Left forelimb (tissue), 1 donor: ENCODE results near the gene SLC7A8.
"Not testable (repeated sequence)": the region's sequence is repeated elsewhere in the genome, so short reads cannot be mapped to it uniquely, and the experiment has no call there.

Experiments
- DNase-seq: peaks from one replicate; pipeline ENCODE4 v3.0.0-alpha.2; 2018; ENCODE audit warnings: low spot score

Gene SLC7A8

GRCh38 chr14:23113431-23114119, 69.9 kb downstream of the SLC7A8 start:
- DNase-seq, result no peak

DNA sequence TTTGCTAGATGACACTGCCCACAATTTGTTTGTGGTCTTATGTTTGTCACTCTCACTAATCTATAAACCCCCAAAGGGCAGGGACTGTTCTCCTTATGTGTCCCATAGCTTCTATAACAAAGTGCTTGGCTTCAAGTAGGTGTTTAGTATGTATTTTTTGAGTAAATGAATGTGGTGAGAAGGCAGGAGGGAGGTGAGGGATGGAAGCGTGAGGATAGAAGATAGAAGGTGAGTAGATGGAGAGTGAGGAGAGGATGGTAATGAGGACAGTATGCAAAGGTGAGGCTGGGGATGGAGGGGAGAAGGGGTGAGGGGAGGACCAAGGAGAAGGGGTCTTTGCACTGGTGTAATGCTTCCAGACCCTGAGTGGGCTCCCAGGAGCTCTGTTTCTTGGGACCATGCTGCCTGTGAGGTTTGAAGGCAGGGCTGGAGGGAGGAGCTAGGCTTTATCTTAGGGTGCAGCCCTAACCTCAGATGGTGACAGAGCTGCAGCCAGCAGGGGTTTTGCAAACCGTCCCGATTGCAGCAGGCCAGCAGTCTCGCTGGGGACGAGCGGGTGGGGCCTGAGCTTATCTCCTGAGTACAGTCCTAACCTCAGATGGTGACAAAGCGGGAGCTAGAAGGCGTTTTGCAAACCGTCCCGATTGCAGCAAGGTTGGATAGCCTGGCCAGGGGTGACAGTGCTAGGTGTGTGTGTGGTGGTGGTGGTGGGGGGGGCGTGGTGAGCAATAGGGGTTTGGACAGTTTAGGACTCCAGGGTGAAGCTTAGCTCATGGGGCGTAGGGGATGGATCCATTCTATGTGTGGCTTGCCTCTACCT, 70.9 kb downstream of the SLC7A8 start:
- DNase-seq, result no peak

DNA sequence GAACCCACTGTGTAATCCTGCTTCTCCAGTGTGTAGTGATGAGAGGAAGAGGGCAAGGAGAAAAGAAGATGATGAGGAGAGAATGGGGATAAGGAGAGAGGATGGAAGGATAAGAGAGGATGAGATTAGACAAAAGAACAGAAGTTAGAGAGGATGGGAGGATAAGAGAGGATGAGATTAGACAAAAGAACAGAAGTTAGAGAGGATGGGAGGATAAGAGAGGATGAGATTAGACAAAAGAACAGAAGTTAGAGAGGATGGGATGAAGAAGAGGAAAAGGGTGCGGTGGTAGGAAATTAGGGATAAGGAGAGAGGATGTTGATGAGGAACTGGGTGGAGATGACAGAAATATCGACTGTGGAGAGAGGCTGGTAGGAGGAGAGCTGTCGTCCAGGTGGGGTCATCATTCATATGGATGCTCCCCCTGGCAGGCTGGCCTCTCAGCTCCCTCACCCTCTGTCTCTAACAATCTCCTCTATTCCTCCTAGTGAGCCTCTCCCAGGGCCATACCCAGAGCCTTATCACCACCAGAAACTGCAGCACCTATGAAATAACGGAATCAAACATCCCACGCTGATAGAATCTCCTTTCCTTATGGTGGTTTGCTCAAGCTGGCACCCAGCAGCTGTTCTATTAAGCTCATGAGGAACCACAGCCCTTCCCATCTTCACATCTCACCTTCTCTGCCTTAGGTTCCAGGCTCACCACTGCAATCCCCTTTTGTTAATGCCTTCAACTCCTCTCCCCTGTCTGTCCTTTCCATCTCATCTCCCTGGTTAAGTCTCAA, 72.7 kb downstream of the SLC7A8 start:
- DNase-seq, result no peak

DNA sequence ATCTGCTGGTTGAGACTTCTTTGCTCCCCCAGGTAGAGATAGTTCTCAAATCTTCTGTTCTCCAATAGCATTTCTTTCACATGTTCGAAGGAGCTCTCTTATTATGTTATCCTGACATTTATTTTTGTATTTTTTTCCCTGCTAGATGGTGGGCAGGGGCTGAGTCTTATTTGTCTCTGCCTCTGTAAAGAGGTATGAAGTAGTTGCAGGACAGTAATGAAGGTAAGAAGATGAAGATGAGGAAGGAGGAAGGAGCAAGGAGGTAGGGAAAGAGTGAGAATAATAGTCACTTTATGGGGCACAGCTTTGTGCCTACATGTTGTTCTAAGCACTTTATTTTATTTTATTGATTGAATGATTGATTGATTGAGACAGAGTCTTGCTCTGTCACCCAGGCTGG, 73.7 kb downstream of the SLC7A8 start:
- DNase-seq, result no peak

- DNase-seq, result not testable (repeated sequence)
These were observed 75.3 kb downstream of the SLC7A8 start for GRCh38 chr14:23108169-23108568.

- DNase-seq, result not testable (repeated sequence)
These were observed 75.8 kb downstream of the SLC7A8 start for GRCh38 chr14:23107620-23108019.

GRCh38 chr14:23106747-23107045, 76.8 kb downstream of the SLC7A8 start:
- no peak for DNase-seq

DNA sequence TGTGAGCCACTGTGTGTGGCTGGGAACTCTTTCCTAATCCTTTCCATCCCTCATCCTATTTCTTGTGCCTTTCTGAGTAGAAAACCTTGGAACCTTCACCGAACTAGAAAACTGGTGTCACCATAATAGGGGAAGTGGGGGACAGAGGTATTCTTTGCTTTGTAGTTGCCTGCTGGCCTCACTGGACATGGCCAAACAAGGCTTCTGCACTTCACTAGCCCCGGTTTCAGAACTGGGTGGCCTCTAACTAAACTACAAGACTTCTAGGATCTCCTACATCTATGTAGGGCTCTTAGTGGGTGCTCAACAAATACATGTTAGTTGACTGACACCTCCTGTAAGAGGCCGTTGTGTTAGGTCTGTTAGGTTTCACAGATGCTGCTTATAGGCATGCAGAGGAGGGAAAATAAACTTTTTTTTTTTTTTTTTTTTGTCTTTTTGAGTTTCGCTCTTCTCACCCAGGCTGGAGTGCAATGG, 78.1 kb downstream of the SLC7A8 start:
- no peak for DNase-seq

- no peak for DNase-seq
These were observed 78.7 kb downstream of the SLC7A8 start, which contains the start of gene CIROP for GRCh38 chr14:23104591-23105347. Gene CIROP, minus strand, starts transcription at chr14:23104989. Its CDS starts 69 bp downstream, at chr14:23104920.

DNA sequence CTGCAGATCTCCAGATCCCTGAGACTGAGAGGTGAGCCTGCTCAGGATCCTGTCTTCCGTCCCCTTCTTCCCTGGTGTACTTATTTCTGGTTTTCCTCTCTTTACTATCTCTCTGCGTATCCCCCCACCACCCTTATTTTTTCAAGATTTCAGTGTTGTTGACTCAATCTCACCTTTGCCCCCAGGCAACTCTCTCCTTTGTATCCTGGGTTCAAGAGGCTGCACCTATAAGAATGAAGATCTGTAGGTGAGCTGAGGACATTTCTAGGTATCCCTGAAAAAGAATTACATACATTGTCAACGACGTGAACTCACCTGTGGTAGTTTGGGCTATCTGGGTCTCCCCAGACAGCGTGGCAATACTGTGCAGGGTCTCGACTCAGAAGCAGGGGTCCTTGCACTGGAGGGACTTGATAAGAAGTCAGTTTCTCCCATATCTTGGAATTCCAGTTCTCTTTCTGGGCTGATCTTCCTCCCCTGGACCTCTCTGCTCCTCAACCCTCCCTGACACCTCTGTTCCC, 79.3 kb downstream of the SLC7A8 start:
- DNase-seq, result no peak

GRCh38 chr14:23103581-23103980, 79.9 kb downstream of the SLC7A8 start:
- no peak for DNase-seq

GRCh38 chr14:23102801-23103200, 80.7 kb downstream of the SLC7A8 start:
- no peak for DNase-seq

GRCh38 chr14:23101986-23102625, 81.4 kb downstream of the SLC7A8 start:
- no peak for DNase-seq

DNA sequence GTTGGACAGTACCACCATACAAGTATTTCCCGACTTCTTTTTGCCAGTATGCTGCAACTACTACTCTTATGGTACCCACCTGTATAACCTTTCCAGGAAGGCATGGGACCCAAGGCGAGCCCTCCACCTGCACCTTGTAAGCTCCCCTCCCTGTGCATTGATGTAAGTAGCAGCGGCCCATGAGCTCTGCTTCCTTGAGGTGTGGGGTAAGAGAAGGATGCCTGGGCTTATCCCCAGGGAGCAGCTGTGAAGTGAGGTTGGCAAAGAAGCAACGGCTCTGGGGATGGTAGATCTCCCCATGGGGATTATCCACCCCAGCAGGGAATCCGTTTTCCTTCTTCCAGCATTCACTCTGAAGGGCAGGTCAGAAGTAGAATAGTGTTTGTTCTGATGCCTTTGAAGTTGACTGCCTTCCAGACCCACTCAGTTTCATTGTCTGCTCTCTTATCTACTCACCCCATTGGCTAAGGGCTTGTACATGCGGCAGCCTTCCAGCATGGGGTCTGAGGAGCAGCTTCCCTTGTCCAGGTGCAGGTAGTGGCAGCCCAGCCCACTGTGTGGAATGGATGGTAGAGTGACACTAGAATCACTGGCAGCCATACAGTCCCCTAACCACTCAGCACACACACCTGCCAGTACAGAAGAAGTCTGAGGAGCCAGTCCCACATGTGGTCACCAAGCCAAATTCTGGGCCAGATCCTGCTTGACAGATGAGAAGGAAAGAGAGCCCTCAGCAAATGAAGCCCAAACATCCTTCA, 82.1 kb downstream of the SLC7A8 start:
- no peak for DNase-seq

DNA sequence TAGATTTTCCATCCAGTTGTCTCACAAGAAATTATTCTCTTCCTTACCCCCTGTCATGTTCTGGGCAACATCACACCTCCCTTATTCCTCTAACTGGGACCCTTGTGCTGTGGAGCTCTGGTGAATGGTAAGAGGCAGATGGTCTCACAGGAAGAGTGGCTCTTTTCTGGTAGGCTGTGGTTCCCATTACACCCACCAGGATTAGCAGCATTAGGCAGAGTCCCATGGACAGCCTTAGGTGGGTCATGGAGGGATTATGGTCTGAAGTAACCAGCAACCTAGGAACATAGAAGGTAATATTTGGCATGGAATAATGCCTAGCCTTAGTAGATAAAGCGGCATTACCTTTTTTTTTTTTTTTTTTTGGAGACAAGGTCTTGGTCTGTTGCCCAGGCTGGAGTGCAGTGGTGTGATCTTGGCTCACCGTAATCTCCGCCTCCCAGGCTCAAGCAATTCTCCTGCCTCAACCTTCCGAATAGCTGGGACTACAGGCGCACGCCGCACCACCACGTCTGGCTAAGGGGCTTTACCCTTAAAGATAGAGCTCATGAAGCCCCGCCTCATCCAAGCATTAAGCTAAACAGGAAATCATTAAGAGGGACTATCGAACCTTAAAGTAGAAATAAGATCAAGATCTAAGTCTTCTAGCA, 84.1 kb downstream of the SLC7A8 start:
- DNase-seq, result no peak

DNA sequence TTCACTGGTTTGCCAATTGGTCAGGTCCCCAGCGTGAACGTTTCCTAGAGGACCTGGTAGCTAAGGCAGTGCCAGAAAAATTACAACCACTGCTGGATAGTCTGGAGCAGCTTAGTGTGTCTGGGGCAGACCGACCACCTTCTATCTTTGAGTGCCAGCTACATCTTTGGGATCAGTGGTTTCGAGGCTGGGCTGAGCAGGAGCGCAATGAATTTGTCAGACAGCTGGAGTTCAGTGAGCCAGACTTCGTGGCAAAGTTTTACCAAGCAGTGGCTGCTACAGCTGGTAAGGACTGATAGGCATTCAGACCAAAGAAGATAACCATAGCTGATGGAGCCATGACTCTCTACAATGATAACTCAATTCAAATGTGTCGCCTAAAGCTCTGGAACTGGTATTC, 85.7 kb downstream of the SLC7A8 start:
- DNase-seq, result no peak

GRCh38 chr14:23095196-23096108, 88.0 kb downstream of the SLC7A8 start, which contains the start of gene C14orf119:
Gene C14orf119, plus strand, starts transcription at chr14:23095505. Its CDS starts 2,154 bp downstream, at chr14:23097659.
- no peak for DNase-seq

GRCh38 chr14:23094666-23095195, 88.7 kb downstream of the SLC7A8 start, which contains the start of gene ACIN1:
Gene ACIN1, minus strand, starts transcription at chr14:23095136. Its CDS starts 24 bp downstream, at chr14:23095112.
- peak; percentile 100 for DNase-seq
